ENCODE results near the gene CHERP. TPM values are rescaled to one million over a fixed set of nuclear protein-coding genes. Genes with fewer than 3 reads are reported as not detected.

The CHERP gene
- total RNA-seq, 1 experiment from 2014 or later: 101 TPM

DNA sequence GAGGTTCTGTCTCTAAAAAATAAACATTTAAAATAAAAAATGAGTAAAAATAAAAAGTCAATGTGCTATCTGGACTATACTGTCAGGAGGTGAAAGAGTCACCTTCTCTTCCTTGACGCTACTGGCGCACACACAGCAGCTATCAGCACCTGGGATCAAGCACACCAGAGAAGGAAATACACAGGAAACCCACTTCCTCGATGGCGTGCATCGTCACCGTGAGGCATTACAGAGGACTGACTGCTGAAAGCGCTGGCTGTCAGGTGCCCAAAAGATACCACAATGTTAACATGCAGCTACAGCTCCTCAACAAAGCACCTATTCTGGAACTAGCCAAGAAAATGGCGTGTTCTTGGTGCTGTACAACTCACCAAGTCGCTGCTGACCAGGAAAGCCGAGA, 23.9 kb upstream of the CHERP start:
- H2BK12ac ChIP-seq (ENCODE audit: insufficient read length, low read depth, low read length): no peak overlapping the region
- H3K4me2 ChIP-seq (ENCODE audit: insufficient read depth, insufficient read length, low read length): no peak overlapping the region
- no peak overlapping the region for H2BK20ac ChIP-seq (ENCODE audit: low read depth, low read length, poor library complexity, severe bottlenecking)
- H2BK15ac ChIP-seq (ENCODE audit: low read depth, low read length): no peak overlapping the region
- H4K5ac ChIP-seq (ENCODE audit: insufficient read length, low read depth, low read length): no peak overlapping the region
- H3K27ac ChIP-seq (ENCODE audit: insufficient read length, low read depth, low read length): no peak overlapping the region
- no peak overlapping the region for H3K9ac ChIP-seq (ENCODE audit: extremely low read depth, insufficient read length, low read length)
- H3K23me2 ChIP-seq (ENCODE audit: insufficient read length, low read depth, low read length, poor library complexity, severe bottlenecking): no peaks in the 10 kb centered on the region
- H3K56ac ChIP-seq (ENCODE audit: insufficient read length, low read depth, low read length): no peak overlapping the region
- no peak overlapping the region for H4K91ac ChIP-seq (ENCODE audit: insufficient read length, low read depth, low read length)
- WGBS (ENCODE audit: extremely low coverage, insufficient read length, low lambda C conversion rate): no CpG with 5 or more reads among the region's 10 CpGs
- H2BK120ac ChIP-seq (ENCODE audit: low read depth, low read length, poor library complexity, severe bottlenecking): no peak overlapping the region
- DNase-seq: no peak
- no peaks in the 10 kb centered on the region for H3K9me3 ChIP-seq (ENCODE audit: control insufficient read depth, low read depth, low read length)
- Mint-ChIP-seq H3K27me3 (ENCODE audit: low read depth) (no peaks in the 10 kb centered on the region), H3K36me3 (ENCODE audit: insufficient read depth in 1 of 3, low read depth in 3 of 3) (peaks cover 21 to 75% (median 64%) of the 10 kb centered on the region in 3 experiments; a peak in 6 of 7 replicates), H3K4me1 (peaks cover 0 to 2% of the 10 kb centered on the region in 2 experiments; a peak in 3 of 4 replicates), H3K4me3 (no peak overlapping the region), H3K9me3 (no peaks in the 10 kb centered on the region), H3K27ac (no peak overlapping the region)
- no peaks in the 10 kb centered on the region for H3K4me1 ChIP-seq (ENCODE audit: insufficient read depth, low read length)
- no peaks in the 10 kb centered on the region for H3K27me3 ChIP-seq (ENCODE audit: insufficient read depth, low read length)
- no peak overlapping the region for H3K18ac ChIP-seq (ENCODE audit: insufficient read length, low read depth, low read length)
- H2AK5ac ChIP-seq (ENCODE audit: insufficient read length, low read length): no peak overlapping the region
- H4K8ac ChIP-seq (replicated peaks; ENCODE audit: insufficient read length, low read depth, low read length): no peak overlapping the region
- no peak overlapping the region for H3T11ph ChIP-seq (ENCODE audit: low read length)
- H3K79me1 ChIP-seq (ENCODE audit: insufficient read depth, low read depth, low read length, poor library complexity, severe bottlenecking): peaks cover 2% of the 10 kb centered on the region
- no peak overlapping the region for H3K23ac ChIP-seq (ENCODE audit: insufficient read length, low read depth, low read length)
- no peak overlapping the region for H2BK5ac ChIP-seq (ENCODE audit: insufficient read length, low read length)
- no peak overlapping the region for H3K4ac ChIP-seq (ENCODE audit: low read depth, low read length)
- no peaks in the 10 kb centered on the region; the same call in 1 of the 2 replicates for H3K79me2 ChIP-seq (ENCODE audit: insufficient read depth, low read length)
- H2AFZ ChIP-seq (ENCODE audit: low read length): no peak overlapping the region
- no peak overlapping the region for H3K14ac ChIP-seq (ENCODE audit: insufficient read depth, low read length)
- TF ChIP-seq, protein P1, sequence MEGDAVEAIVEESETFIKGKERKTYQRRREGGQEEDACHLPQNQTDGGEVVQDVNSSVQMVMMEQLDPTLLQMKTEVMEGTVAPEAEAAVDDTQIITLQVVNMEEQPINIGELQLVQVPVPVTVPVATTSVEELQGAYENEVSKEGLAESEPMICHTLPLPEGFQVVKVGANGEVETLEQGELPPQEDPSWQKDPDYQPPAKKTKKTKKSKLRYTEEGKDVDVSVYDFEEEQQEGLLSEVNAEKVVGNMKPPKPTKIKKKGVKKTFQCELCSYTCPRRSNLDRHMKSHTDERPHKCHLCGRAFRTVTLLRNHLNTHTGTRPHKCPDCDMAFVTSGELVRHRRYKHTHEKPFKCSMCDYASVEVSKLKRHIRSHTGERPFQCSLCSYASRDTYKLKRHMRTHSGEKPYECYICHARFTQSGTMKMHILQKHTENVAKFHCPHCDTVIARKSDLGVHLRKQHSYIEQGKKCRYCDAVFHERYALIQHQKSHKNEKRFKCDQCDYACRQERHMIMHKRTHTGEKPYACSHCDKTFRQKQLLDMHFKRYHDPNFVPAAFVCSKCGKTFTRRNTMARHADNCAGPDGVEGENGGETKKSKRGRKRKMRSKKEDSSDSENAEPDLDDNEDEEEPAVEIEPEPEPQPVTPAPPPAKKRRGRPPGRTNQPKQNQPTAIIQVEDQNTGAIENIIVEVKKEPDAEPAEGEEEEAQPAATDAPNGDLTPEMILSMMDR (conservative IDR thresholded peaks at IDR 0.05): no peak
- H4K20me1 ChIP-seq (ENCODE audit: control insufficient read depth, insufficient read depth, insufficient read length): no peaks in the 10 kb centered on the region

Measured in H9 (cell line).